Glomerular endothelial cell (primary cell): ENCODE results near the gene SPG7. TPM values are rescaled to one million over a fixed set of nuclear protein-coding genes. Genes with fewer than 3 reads are reported as not detected.

ENCODE experiments used
- DNase-seq: peaks from one replicate; pipeline ENCODE4 v3.0.0-alpha.2; 2011; ENCODE audit warnings: low read depth, low spot score; ENCODE audit errors: extremely low read depth
- total RNA-seq: library from RNA; depleted of rRNA; stranded (reverse); fragments of >200 nt; gene quantifications from 2 replicates; pipeline ENCODE4 v1.2.3, GENCODE V29; 2015

Gene SPG7
- total RNA-seq, 1 donor from 2014 or later, result 210 TPM

GRCh38 chr16:89545044-89545830 lies 37.0 kb downstream of the SPG7 start:
- DNase-seq, result no peak

GRCh38 chr16:89545831-89546574 lies 37.8 kb downstream of the SPG7 start:
- DNase-seq, result no peak

GRCh38 chr16:89546781-89547180 lies 38.6 kb downstream of the SPG7 start:
- no peak for DNase-seq

- DNase-seq, result no peak
Observed at GRCh38 chr16:89547291-89547690, 39.1 kb downstream of the SPG7 start.

- no peak for DNase-seq
Observed at GRCh38 chr16:89547860-89548259, 39.7 kb downstream of the SPG7 start.

- no peak for DNase-seq
Observed at GRCh38 chr16:89548344-89549006, 40.3 kb downstream of the SPG7 start.

GRCh38 chr16:89549007-89549700 lies 41.0 kb downstream of the SPG7 start:
- no peak for DNase-seq

- no peak for DNase-seq
Observed at GRCh38 chr16:89550421-89551007, 42.3 kb downstream of the SPG7 start.

- no peak for DNase-seq
Observed at GRCh38 chr16:89552329-89552728, 44.1 kb downstream of the SPG7 start.

- DNase-seq, result no peak
Observed at GRCh38 chr16:89552913-89553312, 44.7 kb downstream of the SPG7 start.

- no peak for DNase-seq
Observed at GRCh38 chr16:89553733-89554132, 45.5 kb downstream of the SPG7 start.

GRCh38 chr16:89554343-89554742 lies 46.1 kb downstream of the SPG7 start:
- no peak for DNase-seq

GRCh38 chr16:89555265-89555664 lies 47.1 kb downstream of the SPG7 start:
- DNase-seq, result no peak

- DNase-seq, result no peak
Observed at GRCh38 chr16:89555780-89556179, 47.6 kb downstream of the SPG7 start.

- no peak for DNase-seq
Observed at GRCh38 chr16:89556750-89557689, 48.8 kb downstream of the SPG7 start.

- no peak for DNase-seq
Observed at GRCh38 chr16:89557690-89558490, 49.7 kb downstream of the SPG7 start.

- no peak for DNase-seq
Observed at GRCh38 chr16:89560378-89561141, 52.4 kb downstream of the SPG7 start, which contains the start of gene RPL13. RPL13 (plus strand) TSS chr16:89560682; CDS start chr16:89560960, 278 bp downstream.
